Transverse colon (tissue), 4 donors: ENCODE data around the gene CCL3. TPM values are rescaled to one million over a fixed set of nuclear protein-coding genes. Genes with fewer than 3 reads are reported as not detected.

Experiments used
- DNase-seq: peaks from one replicate; pipeline ENCODE4 v3.0.0-alpha.2; 2019
- H3K27ac ChIP-seq, 4 donors: fragments of 200-600 bp; sonication (generic); 2 replicates each; pipeline ENCODE4 v1.5.1; 2016 to 2018; ENCODE audit warnings: inconsistent platforms in 4 of 4
- H3K27me3 ChIP-seq: fragments of 200-600 bp; sonication (generic); 2 replicates; pipeline ENCODE4 v1.5.1; 2017; ENCODE audit warnings: inconsistent platforms
- H3K36me3 ChIP-seq, 4 donors: fragments of 200-600 bp; sonication (generic); 2 replicates each; pipeline ENCODE4 v1.5.1; 2017 to 2019; ENCODE audit warnings: inconsistent platforms in 4 of 4
- H3K4me1 ChIP-seq, 4 donors: fragments of 200-600 bp; sonication (generic); 2 replicates each; pipeline ENCODE4 v1.5.1; 2017 to 2020; ENCODE audit warnings: inconsistent platforms in 4 of 4
- H3K4me3 ChIP-seq, 4 donors: fragments of 200-600 bp; sonication (generic); 1 replicate in 1 of 4; 2 replicates in 3 of 4; pipeline versions ENCODE4 v1.5.1 to v1.6.1; 2017 to 2019; ENCODE audit warnings: inconsistent platforms in 4 of 4
- H3K9me3 ChIP-seq, 2 donors: fragments of 200-600 bp; sonication (generic); 2 replicates each; pipeline ENCODE4 v1.5.1; 2017 to 2019; ENCODE audit warnings: inconsistent platforms in 2 of 2
- CTCF ChIP-seq, 5 experiments: fragments of 200-600 bp in 3 of 5; fragments of 450-650 bp in 2 of 5; sonication (generic) in 3 of 5; IDR thresholded peaks; 1 replicate in 2 of 5; 2 replicates in 3 of 5; pipeline ENCODE4 v1.5.1; 2016 to 2017; ENCODE audit warnings: antibody characterized with exemption in 5 of 5, inconsistent platforms in 3 of 5, mild to moderate bottlenecking in 2 of 5, moderate library complexity in 1 of 5
- EP300 ChIP-seq: sonication (generic); formaldehyde crosslinking; IDR thresholded peaks from one replicate; pipeline ENCODE4 v1.6.1; 2017; ENCODE audit warnings: antibody characterized with exemption, low read depth
- POLR2A ChIP-seq: fragments of 450-650 bp; IDR thresholded peaks from one replicate; pipeline ENCODE4 v1.6.1; 2016; ENCODE audit warnings: antibody characterized with exemption, mild to moderate bottlenecking, moderate library complexity
- POLR2AphosphoS5 ChIP-seq, 3 donors: sonication (generic); formaldehyde crosslinking; IDR thresholded peaks; one replicate each; pipeline ENCODE4 v1.6.1; 2016; ENCODE audit warnings: antibody characterized with exemption in 3 of 3
- WGBS, 2 donors: methylation state at CpG; one replicate each; pipeline ENCODE4 v1.1.5; 2018; ENCODE audit warnings: low coverage in 1 of 2; 5-methylcytosine and 5-hydroxymethylcytosine counted together
- in situ Hi-C, 4 donors: fragments of 200-750 bp; cut with MboI; loops; one replicate each; pipeline versions ENCODE4 v1.15.0 to v1.15.1; 2017; ENCODE audit warnings: low sequenced_read_pairs in 3 of 4, low pct_ligation_motif_present in 1 of 4, low pct_unique_long_range_greater_than_20kb in 1 of 4
- intact Hi-C: fragments of 100-400 bp; cut with DNase I; formaldehyde crosslinking; loops from one replicate; pipeline ENCODE4 v1.15.1; 2023; ENCODE audit warnings: low total_unique reads
- total RNA-seq, 4 donors: library from RNA; depleted of rRNA; stranded (reverse); fragments of >200 nt; gene quantifications; one replicate each; pipeline ENCODE4 v1.1.0, GENCODE V29; 2016

The CCL3 gene
- total RNA-seq, 4 donors from 2014 or later: 1.1 to 4.4 TPM; not detected in 2

GRCh38 chr17:36130346-36130745 is 40.4 kb upstream of the CCL3 start:
- Histone ChIP-seq H3K27ac (peak overlapping the region in 3 of 4 donors; percentile 71 to 81 (median 73)), H3K9me3 (peaks cover 7 to 10% of the 10 kb centered on the region in 2 donors), H3K4me3 (no peak overlapping the region), H3K36me3 (no peaks in the 10 kb centered on the region), H3K27me3 (no peaks in the 10 kb centered on the region), H3K4me1 (peaks cover 10 to 76% (median 27%) of the 10 kb centered on the region in 4 donors)
- intact Hi-C loops (no loop called here), in situ Hi-C loops (no loop called here)
- DNase-seq: no peak
- TF ChIP-seq CTCF (IDR thresholded peaks at IDR 0.05): no peak
- no peak for TF ChIP-seq POLR2AphosphoS5 (IDR thresholded peaks at IDR 0.05)
- no peak for TF ChIP-seq POLR2A
- TF ChIP-seq EP300: no peak
- WGBS, 2 donors: 64 to 72% methylated on average over 5 of the region's 5 CpGs

- H3K27me3 ChIP-seq: no peaks in the 10 kb centered on the region
- H3K36me3 ChIP-seq: no peaks in the 10 kb centered on the region
- peaks cover 10 to 72% (median 25%) of the 10 kb centered on the region in 4 donors for H3K4me1 ChIP-seq
- intact Hi-C loops (no loop called here), in situ Hi-C loops (no loop called here)
- peaks cover 13 to 17% of the 10 kb centered on the region in 2 donors for H3K9me3 ChIP-seq
- 40 to 43% methylated on average over 1 of the region's 1 CpG for WGBS, 2 donors
- no peak overlapping the region for H3K4me3 ChIP-seq
- DNase-seq: no peak
- TF ChIP-seq POLR2AphosphoS5 (IDR thresholded peaks at IDR 0.05) (no peak), POLR2A (no peak), CTCF (IDR thresholded peaks at IDR 0.05) (no peak), EP300 (no peak)
- peak overlapping the region; percentile 70 to 81 (median 72) for H3K27ac ChIP-seq
Measured at GRCh38 chr17:36129616-36130015, 39.7 kb upstream of the CCL3 start.

- TF ChIP-seq CTCF (IDR thresholded peaks at IDR 0.05): no peak
- peak in 2 of 3 donors; percentile 28 to 56 for TF ChIP-seq POLR2AphosphoS5 (IDR thresholded peaks at IDR 0.05)
- no peak for TF ChIP-seq POLR2A
- TF ChIP-seq EP300: peak; percentile 87
- peak; percentile 69 for DNase-seq
- in situ Hi-C loops (no loop called here), intact Hi-C loops (no loop called here)
- peak overlapping the region; percentile 70 to 81 (median 72) for H3K27ac ChIP-seq
- peaks cover 13 to 17% of the 10 kb centered on the region in 2 donors for H3K9me3 ChIP-seq
- H3K4me1 ChIP-seq: peaks cover 10 to 61% (median 23%) of the 10 kb centered on the region in 4 donors
- H3K36me3 ChIP-seq: no peaks in the 10 kb centered on the region
- H3K27me3 ChIP-seq: no peaks in the 10 kb centered on the region
- WGBS, 2 donors: 46 to 50% methylated on average over 3 to 4 of the region's 4 CpGs
- H3K4me3 ChIP-seq: no peak overlapping the region
Measured at GRCh38 chr17:36128411-36128978, 38.6 kb upstream of the CCL3 start.

- no peak for DNase-seq
- intact Hi-C loops: no loop called here
- Histone ChIP-seq H3K4me3 (no peak overlapping the region), H3K9me3 (peaks cover 13 to 17% of the 10 kb centered on the region in 2 donors), H3K27me3 (no peaks in the 10 kb centered on the region), H3K27ac (peak overlapping the region; percentile 70 to 81 (median 72)), H3K4me1 (peaks cover 10 to 57% (median 20%) of the 10 kb centered on the region in 4 donors), H3K36me3 (no peaks in the 10 kb centered on the region)
- WGBS, 2 donors: 68 to 69% methylated on average over 6 of the region's 6 CpGs
- no peak for TF ChIP-seq EP300
- no peak for TF ChIP-seq POLR2A
- TF ChIP-seq CTCF (IDR thresholded peaks at IDR 0.05): no peak
- TF ChIP-seq POLR2AphosphoS5 (IDR thresholded peaks at IDR 0.05): no peak
- in situ Hi-C loops: no loop called here
Measured at GRCh38 chr17:36127911-36128310, 38.0 kb upstream of the CCL3 start.
